HCT116 (cell line): Measurements from ENCODE around the gene LLGL2. TPM values are rescaled to one million over a fixed set of nuclear protein-coding genes. Genes with fewer than 3 reads are reported as not detected.
A peak's percentile ranks its signal among the peaks of the same experiment; 100 is the strongest.

ENCODE experiments used
- ATAC-seq: fragments of 200-7000 bp; cut with Tn5 transposase; 2 replicates; pipeline ENCODE4 v1.9.1; 2020; ENCODE audit warnings: mild to moderate bottlenecking, moderate library complexity
- BruUV-seq: library from RNA; stranded (reverse); fragments of 400-500 nt; replicated peaks from 2 replicates; lab custom pipeline; 2021; lab: Mats Ljungman, UMichigan
- CTCF ChIA-PET: fragments of 300-600 bp; sonication (Branson Sonifier 250); formaldehyde crosslinking; loops from one replicate; lab custom pipeline; 2021; ENCODE audit warnings: antibody characterized with exemption; lab: Charles Lee
- POLR2A ChIA-PET: fragments of 300-600, 350-600 bp; sonication (Branson Sonifier 250); formaldehyde crosslinking; loops from one replicate; lab custom pipeline; 2021; ENCODE audit warnings: antibody characterized with exemption; lab: Charles Lee
- RAD21 ChIA-PET, 2 experiments: fragments of 300-600 bp; sonication (Branson Sonifier 250); formaldehyde crosslinking; loops; one replicate each; lab custom pipeline; 2023; ENCODE audit warnings: low total read pairs in 2 of 2; ENCODE audit not compliant: uncharacterized antibody in 2 of 2, unreplicated experiment in 2 of 2, low non-redundant PET in 1 of 2; lab: Charles Lee
- DNase-seq: peaks from one replicate; pipeline ENCODE4 v3.0.0-alpha.2; 2010; ENCODE audit warnings: low read depth, low spot score
- H2AFZ ChIP-seq: fragments of 200-600 bp; shearing (Covaris generic), sonication (generic); 2 replicates; pipeline ENCODE4 v1.6.1; 2017; ENCODE audit warnings: low read depth, mixed run types, mixed read lengths, antibody characterized with exemption, low read length; ENCODE audit not compliant: poor library complexity, severe bottlenecking
- H3K27ac ChIP-seq: 2 replicates; pipeline ENCODE4 v1.5.1; 2012; ENCODE audit warnings: low read depth, low read length
- H3K27me3 ChIP-seq: fragments of 200-600 bp; sonication (generic); 2 replicates; pipeline ENCODE4 v1.6.1; 2016; ENCODE audit warnings: mixed run types, low read length, mixed read lengths; ENCODE audit not compliant: insufficient read depth
- H3K36me3 ChIP-seq, 2 experiments: fragments of 200-500 bp in 1 of 2; fragments of 200-600 bp in 1 of 2; sonication (Bioruptor generic) in 1 of 2; sonication (generic) in 1 of 2; 2 replicates each; pipeline versions ENCODE4 v1.5.1 to v1.6.1; 2014 to 2016; ENCODE audit warnings: low read length in 2 of 2, inconsistent platforms in 1 of 2, mixed read lengths in 1 of 2, mixed run types in 1 of 2; ENCODE audit not compliant: insufficient read depth in 2 of 2, control insufficient read depth in 1 of 2
- H3K4me1 ChIP-seq, 2 experiments: fragments of 200-600 bp in 1 of 2; sonication (generic) in 1 of 2; 2 replicates each; pipeline versions ENCODE4 v1.5.1 to v1.6.1; 2012 to 2017; ENCODE audit warnings: low read length in 2 of 2, inconsistent platforms in 1 of 2, mild to moderate bottlenecking in 1 of 2, mixed read lengths in 1 of 2, mixed run types in 1 of 2, moderate library complexity in 1 of 2; ENCODE audit not compliant: insufficient read depth in 2 of 2, control insufficient read depth in 1 of 2
- H3K4me2 ChIP-seq: fragments of 200-600 bp; sonication (generic); 2 replicates; pipeline ENCODE4 v1.6.1; 2017; ENCODE audit warnings: mixed run types, low read length, mixed read lengths
- H3K4me3 ChIP-seq, 2 experiments: fragments of 200-600 bp in 1 of 2; sonication (generic) in 1 of 2; replicated peaks in 1 of 2; 2 replicates each; pipeline ENCODE4 v1.5.1; 2011 to 2016; ENCODE audit warnings: low read length in 2 of 2, control low read depth in 1 of 2, low read depth in 1 of 2, mild to moderate bottlenecking in 1 of 2, mixed read lengths in 1 of 2, mixed run types in 1 of 2
- H3K79me2 ChIP-seq: fragments of 200-600 bp; sonication (generic); 2 replicates; pipeline ENCODE4 v1.6.1; 2017; ENCODE audit warnings: mild to moderate bottlenecking, mixed run types, low read length, moderate library complexity, mixed read lengths; ENCODE audit not compliant: insufficient read depth
- H3K9ac ChIP-seq: fragments of 200-600 bp; sonication (generic); 2 replicates; pipeline ENCODE4 v1.6.1; 2016; ENCODE audit warnings: low read length, mixed read lengths
- H3K9me2 ChIP-seq: fragments of 200-600 bp; sonication (generic), shearing (Covaris generic); 2 replicates; pipeline ENCODE4 v1.6.1; 2017; ENCODE audit warnings: mixed run types, mild to moderate bottlenecking, moderate library complexity; ENCODE audit not compliant: insufficient read depth
- H3K9me3 ChIP-seq, 2 experiments: fragments of 200-500 bp in 1 of 2; fragments of 200-600 bp in 1 of 2; sonication (Bioruptor generic) in 1 of 2; sonication (generic) in 1 of 2; 2 replicates each; pipeline ENCODE4 v1.6.1; 2014 to 2017; ENCODE audit warnings: low read length in 2 of 2, mixed read lengths in 2 of 2, inconsistent platforms in 1 of 2, low read depth in 1 of 2, mild to moderate bottlenecking in 1 of 2, mixed run types in 1 of 2, moderate library complexity in 1 of 2; ENCODE audit not compliant: control insufficient read depth in 1 of 2, insufficient read depth in 1 of 2
- H4K20me1 ChIP-seq: fragments of 200-600 bp; sonication (generic), shearing (Covaris generic); 2 replicates; pipeline ENCODE4 v1.6.1; 2017; ENCODE audit warnings: mixed run types, mild to moderate bottlenecking, moderate library complexity; ENCODE audit not compliant: insufficient read depth
- CBX3 ChIP-seq: IDR thresholded peaks from 2 replicates; pipeline ENCODE4 v1.6.1; 2012; ENCODE audit warnings: low read depth
- CEBPB ChIP-seq: IDR thresholded peaks from 2 replicates; pipeline ENCODE4 v1.6.1; 2012; ENCODE audit warnings: low read depth
- CTCF ChIP-seq, 3 experiments: fragments of 200-600 bp in 1 of 3; sonication (generic) in 1 of 3; IDR thresholded peaks in 2 of 3; conservative IDR thresholded peaks in 1 of 3; 2 replicates each; pipeline ENCODE4 v1.5.1; 2012 to 2017; ENCODE audit warnings: low read depth in 2 of 3, low read length in 2 of 3, antibody characterized with exemption in 1 of 3, borderline replicate concordance in 1 of 3, control low read depth in 1 of 3, mild to moderate bottlenecking in 1 of 3, mixed read lengths in 1 of 3, mixed run types in 1 of 3, moderate library complexity in 1 of 3; ENCODE audit not compliant: insufficient read depth in 1 of 3
- EZH2phosphoT487 ChIP-seq: fragments of 200-600 bp; IDR thresholded peaks from 2 replicates; pipeline ENCODE4 v1.6.1; 2018; ENCODE audit warnings: antibody characterized with exemption, borderline replicate concordance
- FOSL1 ChIP-seq: IDR thresholded peaks from 2 replicates; pipeline ENCODE4 v1.6.1; 2012; ENCODE audit warnings: low read depth
- JUND ChIP-seq: IDR thresholded peaks from 2 replicates; pipeline ENCODE4 v1.6.1; 2012
- MAX ChIP-seq: IDR thresholded peaks from 2 replicates; pipeline ENCODE4 v1.6.1; 2012
- POLR2A ChIP-seq: IDR thresholded peaks from 2 replicates; pipeline ENCODE4 v1.7.0; 2011; ENCODE audit warnings: borderline replicate concordance; ENCODE audit not compliant: insufficient read depth, insufficient read length; ENCODE audit errors: extremely low read depth
- POLR2AphosphoS5 ChIP-seq: IDR thresholded peaks from 2 replicates; pipeline ENCODE4 v1.6.1; 2011; ENCODE audit warnings: mild to moderate bottlenecking, low read depth, low read length, moderate library complexity
- REST ChIP-seq: IDR thresholded peaks from 2 replicates; pipeline ENCODE4 v1.6.1; 2012; ENCODE audit warnings: low read depth
- SIN3A ChIP-seq: IDR thresholded peaks from 2 replicates; pipeline ENCODE4 v1.6.1; 2012; ENCODE audit warnings: low read depth
- SP1 ChIP-seq: IDR thresholded peaks from 2 replicates; pipeline ENCODE4 v1.6.1; 2012; ENCODE audit warnings: low read depth
- SRF ChIP-seq: IDR thresholded peaks from 2 replicates; pipeline ENCODE4 v1.6.1; 2012; ENCODE audit warnings: low read depth
- YY1 ChIP-seq: IDR thresholded peaks from 2 replicates; pipeline ENCODE4 v1.6.1; 2011; ENCODE audit warnings: low read length, low read depth, moderate library complexity, mild to moderate bottlenecking; ENCODE audit not compliant: insufficient replicate concordance; ENCODE audit errors: extremely low read depth
- intact Hi-C: fragments of 100-400 bp; cut with micrococcal nuclease; formaldehyde crosslinking; loops from 2 replicates; pipeline ENCODE4 v1.10.0; 2022
- total RNA-seq: library from RNA; stranded (reverse); gene quantifications from one replicate; pipeline ENCODE4 v1.2.1, GENCODE V29; 2021; ENCODE audit not compliant: unreplicated experiment

LLGL2 gene
- total RNA-seq, 1 experiment from 2014 or later, result 209 TPM

- peak overlapping the region; percentile 75 for H3K4me2 ChIP-seq
- ATAC-seq (no peak), DNase-seq (no peak)
- H3K4me3 ChIP-seq, result no peak overlapping the region
- H4K20me1 ChIP-seq, result no peaks in the 10 kb centered on the region
- TF ChIP-seq YY1 (no peak), SRF (no peak), POLR2AphosphoS5 (no peak), MAX (no peak; the same call in 1 of the 2 replicates), POLR2A (no peak), CTCF (IDR thresholded peaks at IDR 0.05 in 2 of 3, conservative IDR thresholded peaks at IDR 0.05 in 1 of 3; ENCODE audit: borderline replicate concordance in 1 of 3, insufficient read depth in 1 of 3, low read depth in 2 of 3, low read length in 2 of 3) (no peak), JUND (no peak), EZH2phosphoT487 (no peak), CEBPB (no peak), REST (no peak), CBX3 (no peak), SIN3A (no peak), FOSL1 (no peak), SP1 (no peak)
- H3K36me3 ChIP-seq, result no peaks in the 10 kb centered on the region
- intact Hi-C loops, result loop anchor here (5.0 kb wide), 2 partner anchors 86 to 176 kb away; partner anchors contain the start of genes CASKIN2 and TSEN54
- H3K9me3 ChIP-seq, result no peaks in the 10 kb centered on the region
- H3K9ac ChIP-seq, result no peak overlapping the region
- no peaks in the 10 kb centered on the region for H3K27me3 ChIP-seq
- no peak overlapping the region for H2AFZ ChIP-seq
- no TSS peak for BruUV-seq
- no peak overlapping the region; the same call in 1 of the 2 replicates for H3K27ac ChIP-seq
- POLR2A ChIA-PET, result no interaction called here
- no peaks in the 10 kb centered on the region for H3K79me2 ChIP-seq
- peaks cover 15 to 51% of the 10 kb centered on the region in 2 experiments for H3K4me1 ChIP-seq
- CTCF ChIA-PET, result interaction anchor here (0.9 kb wide), 1 partner anchor 8 kb away, joined by 3 read pairs; no protein-coding TSS in a partner anchor
- no peaks in the 10 kb centered on the region for H3K9me2 ChIP-seq
- RAD21 ChIA-PET, result no interaction called here
Observed at GRCh38 chr17:75603123-75603522, 77.6 kb downstream of the LLGL2 start.
